Upper lobe of right lung (tissue), 1 donor: Measurements from ENCODE around the gene AFMID. TPM values are rescaled to one million over a fixed set of nuclear protein-coding genes. Genes with fewer than 3 reads are reported as not detected.

ENCODE experiments used
- ATAC-seq: fragments of 200-7000 bp; cut with Tn5 transposase; one replicate; pipeline ENCODE4 v1.9.1; 2020; ENCODE audit warnings: mild to moderate bottlenecking, moderate library complexity
- DNase-seq: peaks from one replicate; pipeline ENCODE4 v3.0.0-alpha.2; 2020
- H3K27ac ChIP-seq: fragments of 200-600 bp; one replicate; pipeline ENCODE4 v1.8.0; 2022
- H3K27me3 ChIP-seq: fragments of 200-600 bp; one replicate; pipeline ENCODE4 v1.8.0; 2022; ENCODE audit warnings: mild to moderate bottlenecking
- H3K36me3 ChIP-seq: fragments of 200-600 bp; one replicate; pipeline ENCODE4 v1.8.0; 2022
- H3K4me1 ChIP-seq: fragments of 200-600 bp; one replicate; pipeline ENCODE4 v1.8.0; 2022
- H3K4me3 ChIP-seq: fragments of 200-600 bp; one replicate; pipeline ENCODE4 v1.8.0; 2022; ENCODE audit warnings: mild to moderate bottlenecking
- H3K9me3 ChIP-seq: fragments of 200-600 bp; one replicate; pipeline ENCODE4 v1.8.0; 2022
- intact Hi-C: fragments of 100-400 bp; cut with DNase I; formaldehyde crosslinking; loops from one replicate; pipeline ENCODE4 v1.11.0; 2022
- total RNA-seq: library from RNA; stranded (reverse); fragmentation: NEBNext Ultra II Directional; extraction: Animal tissue kit (Norgen Biotek cat#: 25700); gene quantifications from one replicate; pipeline ENCODE4 v1.2.1, GENCODE V29; 2021
- TF ChIP-seq, protein P1 (sequence below): fragments of 200-600 bp; IDR thresholded peaks from one replicate; pipeline ENCODE4 v1.8.0; 2022; ENCODE audit warnings: antibody characterized with exemption
- donor health status: DM: no; HTN: yes; CAD: no; lungs with severe emphysema.

AFMID gene
- total RNA-seq, 1 donor from 2014 or later, result 32.5 TPM

DNA sequence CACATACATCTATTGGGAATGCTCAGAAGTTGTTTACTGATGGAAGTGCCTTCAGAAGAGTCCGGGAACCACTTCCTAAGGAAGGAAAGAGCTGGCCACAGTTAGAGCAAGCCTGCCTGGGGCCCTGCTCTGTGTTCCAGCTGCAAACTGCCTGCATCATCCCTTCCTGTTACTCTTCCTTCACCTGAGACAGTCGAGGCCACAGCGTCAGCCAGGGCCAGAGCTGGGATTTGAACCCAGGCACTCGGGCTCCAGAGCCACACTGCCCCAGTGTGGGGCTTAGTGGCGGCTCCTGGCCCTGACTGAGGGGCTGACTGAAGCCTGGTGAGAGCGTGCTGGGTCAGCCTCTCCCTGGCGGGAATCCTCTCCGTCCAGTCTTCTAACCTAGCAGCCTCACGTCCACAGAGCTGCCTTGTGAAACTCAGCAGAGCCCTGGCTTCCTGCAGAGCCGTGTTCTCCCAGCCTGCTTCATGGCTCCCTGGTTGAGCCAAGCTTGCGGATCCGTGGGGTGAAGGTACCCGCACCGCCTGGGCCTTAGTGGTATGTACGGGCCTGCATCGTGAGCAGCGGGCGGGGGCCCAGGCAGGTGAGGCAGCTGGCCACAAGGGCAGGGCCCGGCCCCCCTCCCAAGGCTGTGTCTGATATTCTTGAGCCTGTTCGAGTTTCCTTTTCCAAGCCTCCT is 45.6 kb upstream of the AFMID start:
- Histone ChIP-seq H3K27ac (peak overlapping the region; percentile 47), H3K4me3 (no peak overlapping the region)
- no peak for ATAC-seq

DNA sequence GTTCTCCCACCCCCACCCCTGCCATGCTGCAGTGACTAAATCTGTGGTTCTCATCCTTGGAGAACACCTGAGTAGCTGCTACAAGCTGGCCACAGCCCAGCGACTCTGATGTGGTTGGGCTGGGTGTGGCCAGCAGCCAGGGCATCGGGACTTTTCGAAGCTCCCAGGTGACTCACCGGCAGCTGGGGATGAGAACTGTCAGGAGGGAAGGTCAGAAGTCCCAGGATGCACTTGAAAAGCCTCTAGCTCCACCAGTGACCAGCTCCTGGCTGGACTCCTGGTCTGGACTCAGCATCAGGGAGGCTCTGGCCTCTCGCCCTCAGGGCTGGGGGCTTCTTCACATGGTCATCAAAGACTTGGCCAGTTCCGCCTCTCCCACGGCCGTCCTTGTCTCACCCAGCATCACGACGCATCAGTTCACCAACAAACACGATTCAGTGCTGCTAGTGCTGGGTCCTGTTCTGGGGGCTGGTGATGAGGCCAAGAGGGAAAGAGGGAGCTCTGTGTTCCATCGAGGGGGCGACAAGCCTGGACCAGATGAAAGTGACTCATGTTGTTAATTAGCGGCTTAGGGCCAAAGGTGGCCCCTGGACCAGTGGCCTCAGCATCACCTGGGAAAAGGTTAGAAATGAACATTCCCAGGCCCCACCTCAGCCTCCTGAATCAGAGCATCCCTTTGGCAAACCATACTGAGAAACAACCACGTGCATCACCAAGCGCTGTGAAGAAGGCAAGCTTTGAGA is 44.9 kb upstream of the AFMID start:
- ATAC-seq (peak; percentile 7), DNase-seq (peak; percentile 89)
- H3K9me3 ChIP-seq, result no peaks in the 10 kb centered on the region
- H3K4me1 ChIP-seq, result peaks cover 55% of the 10 kb centered on the region
- TF ChIP-seq, protein P1, sequence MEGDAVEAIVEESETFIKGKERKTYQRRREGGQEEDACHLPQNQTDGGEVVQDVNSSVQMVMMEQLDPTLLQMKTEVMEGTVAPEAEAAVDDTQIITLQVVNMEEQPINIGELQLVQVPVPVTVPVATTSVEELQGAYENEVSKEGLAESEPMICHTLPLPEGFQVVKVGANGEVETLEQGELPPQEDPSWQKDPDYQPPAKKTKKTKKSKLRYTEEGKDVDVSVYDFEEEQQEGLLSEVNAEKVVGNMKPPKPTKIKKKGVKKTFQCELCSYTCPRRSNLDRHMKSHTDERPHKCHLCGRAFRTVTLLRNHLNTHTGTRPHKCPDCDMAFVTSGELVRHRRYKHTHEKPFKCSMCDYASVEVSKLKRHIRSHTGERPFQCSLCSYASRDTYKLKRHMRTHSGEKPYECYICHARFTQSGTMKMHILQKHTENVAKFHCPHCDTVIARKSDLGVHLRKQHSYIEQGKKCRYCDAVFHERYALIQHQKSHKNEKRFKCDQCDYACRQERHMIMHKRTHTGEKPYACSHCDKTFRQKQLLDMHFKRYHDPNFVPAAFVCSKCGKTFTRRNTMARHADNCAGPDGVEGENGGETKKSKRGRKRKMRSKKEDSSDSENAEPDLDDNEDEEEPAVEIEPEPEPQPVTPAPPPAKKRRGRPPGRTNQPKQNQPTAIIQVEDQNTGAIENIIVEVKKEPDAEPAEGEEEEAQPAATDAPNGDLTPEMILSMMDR, result no peak
- intact Hi-C loops, result no loop called here
- no peaks in the 10 kb centered on the region for H3K27me3 ChIP-seq
- no peak overlapping the region for H3K4me3 ChIP-seq
- no peak overlapping the region for H3K27ac ChIP-seq
- H3K36me3 ChIP-seq, result no peaks in the 10 kb centered on the region

More for the DNA sequence above, 45.6 kb upstream of the AFMID start:
- no peak for DNase-seq
- H3K36me3 ChIP-seq, result no peaks in the 10 kb centered on the region
- no peaks in the 10 kb centered on the region for H3K27me3 ChIP-seq
- no peaks in the 10 kb centered on the region for H3K9me3 ChIP-seq
- intact Hi-C loops, result no loop called here
- TF ChIP-seq, protein P1, result no peak
- peaks cover 56% of the 10 kb centered on the region for H3K4me1 ChIP-seq

DNA sequence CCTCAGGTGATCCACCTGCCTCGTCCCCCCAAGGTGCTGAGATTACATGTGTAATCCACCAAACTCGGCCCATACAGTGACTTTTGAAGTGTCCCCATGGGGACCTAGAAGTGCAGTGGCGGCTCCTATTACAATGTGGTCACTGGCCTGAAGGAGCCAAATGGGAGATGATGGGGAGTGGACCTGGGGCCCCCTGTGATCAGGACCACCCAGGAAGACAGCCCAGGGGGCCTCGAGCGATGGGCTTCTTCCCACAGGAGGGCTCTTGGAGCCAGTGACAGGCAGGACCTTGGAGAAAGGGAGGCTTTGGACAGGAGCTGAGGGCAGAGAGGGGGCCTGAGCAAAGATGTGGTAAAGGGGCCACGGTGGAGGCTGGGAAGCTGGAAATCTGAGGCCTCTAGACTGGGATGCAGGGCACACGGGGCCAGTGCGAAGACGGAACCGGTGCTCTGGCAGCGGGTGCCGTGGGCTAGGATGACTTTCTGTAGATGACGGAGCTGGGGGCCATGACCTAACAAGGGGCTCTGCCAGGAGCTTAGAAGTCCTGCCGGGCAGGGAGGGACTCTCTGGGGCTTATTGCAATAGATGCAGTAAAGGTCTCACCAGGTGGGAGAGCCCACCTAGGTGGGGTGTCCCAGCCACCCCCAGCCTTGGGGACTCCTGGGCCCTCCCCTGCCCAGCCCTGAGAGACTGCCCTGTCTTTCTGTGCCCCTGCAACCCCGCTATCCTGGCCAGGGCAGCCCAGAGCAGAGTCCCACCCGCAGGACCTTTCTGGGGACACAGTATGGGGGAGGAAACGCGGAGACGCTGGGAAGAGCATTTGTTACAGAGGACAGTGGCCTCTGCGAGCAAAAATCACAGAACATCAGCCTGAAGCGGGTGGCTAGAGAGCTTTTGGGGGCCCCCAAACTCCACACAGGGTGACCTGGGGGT is 43.7 kb upstream of the AFMID start:
- H3K36me3 ChIP-seq, result no peaks in the 10 kb centered on the region
- no peaks in the 10 kb centered on the region for H3K9me3 ChIP-seq
- ATAC-seq, result no peak
- peak overlapping the region; percentile 70 for H3K27ac ChIP-seq
- H3K4me1 ChIP-seq, result peaks cover 49% of the 10 kb centered on the region
- H3K4me3 ChIP-seq, result no peak overlapping the region
- H3K27me3 ChIP-seq, result no peaks in the 10 kb centered on the region
- no peak for DNase-seq
- TF ChIP-seq, protein P1, result no peak
- intact Hi-C loops, result no loop called here

DNA sequence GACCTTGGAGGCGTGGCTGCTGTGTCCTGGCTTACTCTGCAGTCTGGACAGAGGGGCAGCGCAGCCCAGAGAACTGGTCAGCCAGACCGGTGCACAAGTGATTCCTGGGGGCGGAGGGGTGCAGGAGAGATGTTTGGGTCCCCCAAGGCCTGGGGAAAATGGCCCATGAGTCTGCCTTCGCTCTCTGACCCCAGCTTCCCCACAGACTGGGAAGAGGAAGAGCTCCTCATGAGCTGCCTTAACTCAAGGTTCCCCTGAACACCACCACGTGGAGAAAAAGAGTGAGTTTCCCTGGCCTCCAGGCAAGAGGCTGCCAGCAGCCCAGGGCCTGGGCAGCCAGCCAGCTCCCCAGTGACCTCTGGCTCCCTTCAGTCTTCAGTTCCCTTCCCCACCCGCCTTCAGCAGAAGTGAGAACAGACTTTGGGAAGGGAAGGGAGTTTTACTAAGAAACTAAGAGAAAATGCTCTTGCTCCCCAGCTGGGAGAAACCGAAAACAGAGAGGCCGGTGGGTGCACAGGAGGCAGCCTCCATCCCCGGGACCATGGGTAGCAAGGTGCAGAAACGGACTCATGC is 42.9 kb upstream of the AFMID start:
- Histone ChIP-seq H3K27me3 (no peaks in the 10 kb centered on the region), H3K9me3 (no peaks in the 10 kb centered on the region), H3K4me3 (no peak overlapping the region), H3K27ac (peak overlapping the region; percentile 70), H3K36me3 (no peaks in the 10 kb centered on the region), H3K4me1 (peaks cover 49% of the 10 kb centered on the region)
- peak; percentile 91 for DNase-seq
- peak; percentile 50 for ATAC-seq
- TF ChIP-seq, protein P1, result no peak
- intact Hi-C loops, result no loop called here
